ENCODE measurements around the gene TNFRSF1B. TPM values are rescaled to one million over a fixed set of nuclear protein-coding genes. Genes with fewer than 3 reads are reported as not detected.

Gene TNFRSF1B
- total and polyA plus RNA-seq, 9 of the 15 experiments (the other 6 are each of a cell fraction or from before 2014, with no cell fraction given), result 8.8 to 91.3 (median 36.0) TPM

DNA sequence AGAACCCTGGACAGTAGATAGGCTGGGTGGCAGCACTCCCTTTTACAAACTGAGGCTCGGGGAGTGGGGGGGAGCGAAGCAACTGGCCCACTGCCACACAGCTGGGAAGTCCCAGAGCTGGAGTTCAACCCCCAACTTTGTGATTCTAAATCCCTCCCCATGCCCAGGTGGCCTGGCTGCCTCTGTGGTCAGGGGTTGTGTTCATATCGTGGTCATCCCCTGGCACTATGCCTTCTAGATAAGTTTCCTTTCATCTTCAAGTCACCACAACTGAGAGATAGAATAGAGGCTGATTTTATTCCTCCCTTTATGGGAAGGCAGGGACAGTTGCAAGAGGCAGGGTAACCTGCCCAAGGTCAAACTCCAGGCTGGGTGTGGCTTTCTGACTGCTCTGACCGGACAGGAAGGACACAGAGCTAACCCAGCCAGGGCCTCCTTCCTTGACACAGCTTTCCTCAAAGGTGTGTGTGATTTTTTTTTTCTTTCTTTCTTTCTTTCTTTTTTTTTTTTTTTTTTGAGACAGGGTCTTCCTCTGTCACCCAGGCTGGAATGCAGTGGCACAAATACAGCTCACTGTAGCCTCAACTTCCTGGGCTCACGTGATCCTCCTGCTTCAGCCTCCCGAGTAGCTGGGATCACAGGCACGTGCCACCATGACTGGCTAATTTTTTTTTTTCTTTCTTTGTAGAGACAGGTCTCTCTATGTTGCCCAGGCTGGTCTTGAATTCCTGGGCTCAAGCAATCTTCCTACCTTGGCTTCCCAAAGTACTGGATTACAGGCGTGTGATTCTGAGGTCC is 18.4 kb upstream of the TNFRSF1B start (continued):
- TF ChIP-seq, protein P1, sequence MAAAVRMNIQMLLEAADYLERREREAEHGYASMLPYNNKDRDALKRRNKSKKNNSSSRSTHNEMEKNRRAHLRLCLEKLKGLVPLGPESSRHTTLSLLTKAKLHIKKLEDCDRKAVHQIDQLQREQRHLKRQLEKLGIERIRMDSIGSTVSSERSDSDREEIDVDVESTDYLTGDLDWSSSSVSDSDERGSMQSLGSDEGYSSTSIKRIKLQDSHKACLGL (CRISPR knock-in tag; IDR thresholded peaks at IDR 0.05; ENCODE audit: borderline replicate concordance, poor library complexity, severe bottlenecking), result no peak
- no peak for TF ChIP-seq FOXA1 (IDR thresholded peaks at IDR 0.05; ENCODE audit: borderline replicate concordance)
- TF ChIP-seq HDAC1 (IDR thresholded peaks at IDR 0.05), result no peak
- TF ChIP-seq CHD1 (IDR thresholded peaks at IDR 0.05; ENCODE audit: low read length), result no peak
- TF ChIP-seq ADNP (tag; IDR thresholded peaks at IDR 0.05), result no peak
- no peak for TF ChIP-seq ETV5 (CRISPR knock-in tag; IDR thresholded peaks at IDR 0.05; ENCODE audit: low read depth)
- TF ChIP-seq SAFB2 (IDR thresholded peaks at IDR 0.05; ENCODE audit: borderline replicate concordance, low read depth, low read length, severe bottlenecking), result no peak
- no peak for TF ChIP-seq ZNF445 (CRISPR knock-in tag; IDR thresholded peaks at IDR 0.05; ENCODE audit: low read depth)
- no peak for TF ChIP-seq ZNF695 (CRISPR knock-in tag; IDR thresholded peaks at IDR 0.05)
- TF ChIP-seq, protein P2, sequence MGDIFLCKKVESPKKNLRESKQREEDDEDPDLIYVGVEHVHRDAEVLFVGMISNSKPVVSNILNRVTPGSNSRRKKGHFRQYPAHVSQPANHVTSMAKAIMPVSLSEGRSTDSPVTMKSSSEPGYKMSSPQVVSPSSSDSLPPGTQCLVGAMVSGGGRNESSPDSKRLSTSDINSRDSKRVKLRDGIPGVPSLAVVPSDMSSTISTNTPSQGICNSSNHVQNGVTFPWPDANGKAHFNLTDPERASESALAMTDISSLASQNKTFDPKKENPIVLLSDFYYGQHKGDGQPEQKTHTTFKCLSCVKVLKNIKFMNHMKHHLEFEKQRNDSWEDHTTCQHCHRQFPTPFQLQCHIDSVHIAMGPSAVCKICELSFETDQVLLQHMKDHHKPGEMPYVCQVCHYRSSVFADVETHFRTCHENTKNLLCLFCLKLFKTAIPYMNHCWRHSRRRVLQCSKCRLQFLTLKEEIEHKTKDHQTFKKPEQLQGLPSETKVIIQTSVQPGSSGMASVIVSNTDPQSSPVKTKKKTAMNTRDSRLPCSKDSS (IDR thresholded peaks at IDR 0.05; ENCODE audit: low read depth, partially characterized antibody), result no peak
- TF ChIP-seq, protein P3, sequence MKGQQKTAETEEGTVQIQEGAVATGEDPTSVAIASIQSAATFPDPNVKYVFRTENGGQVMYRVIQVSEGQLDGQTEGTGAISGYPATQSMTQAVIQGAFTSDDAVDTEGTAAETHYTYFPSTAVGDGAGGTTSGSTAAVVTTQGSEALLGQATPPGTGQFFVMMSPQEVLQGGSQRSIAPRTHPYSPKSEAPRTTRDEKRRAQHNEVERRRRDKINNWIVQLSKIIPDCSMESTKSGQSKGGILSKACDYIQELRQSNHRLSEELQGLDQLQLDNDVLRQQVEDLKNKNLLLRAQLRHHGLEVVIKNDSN (CRISPR knock-in tag; IDR thresholded peaks at IDR 0.05), result 0 out of 2 replicates have a peak, but pooled peaks have one; percentile 41
- TF ChIP-seq TAF7 (tag; IDR thresholded peaks at IDR 0.05), result no peak
- TF ChIP-seq SRSF7 (optimal IDR thresholded peaks at IDR 0.05; ENCODE audit: low read depth, low read length), result no peak
- TF ChIP-seq, protein P4, sequence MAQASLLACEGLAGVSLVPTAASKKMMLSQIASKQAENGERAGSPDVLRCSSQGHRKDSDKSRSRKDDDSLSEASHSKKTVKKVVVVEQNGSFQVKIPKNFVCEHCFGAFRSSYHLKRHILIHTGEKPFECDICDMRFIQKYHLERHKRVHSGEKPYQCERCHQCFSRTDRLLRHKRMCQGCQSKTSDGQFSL (CRISPR knock-in tag; IDR thresholded peaks at IDR 0.05), result no peak
- TF ChIP-seq, protein P4 (tag; IDR thresholded peaks at IDR 0.05), result 0 out of 4 replicates have a peak, but pooled peaks of 1 of the 2 experiments have one; percentile 16
- TF ChIP-seq, protein P5, sequence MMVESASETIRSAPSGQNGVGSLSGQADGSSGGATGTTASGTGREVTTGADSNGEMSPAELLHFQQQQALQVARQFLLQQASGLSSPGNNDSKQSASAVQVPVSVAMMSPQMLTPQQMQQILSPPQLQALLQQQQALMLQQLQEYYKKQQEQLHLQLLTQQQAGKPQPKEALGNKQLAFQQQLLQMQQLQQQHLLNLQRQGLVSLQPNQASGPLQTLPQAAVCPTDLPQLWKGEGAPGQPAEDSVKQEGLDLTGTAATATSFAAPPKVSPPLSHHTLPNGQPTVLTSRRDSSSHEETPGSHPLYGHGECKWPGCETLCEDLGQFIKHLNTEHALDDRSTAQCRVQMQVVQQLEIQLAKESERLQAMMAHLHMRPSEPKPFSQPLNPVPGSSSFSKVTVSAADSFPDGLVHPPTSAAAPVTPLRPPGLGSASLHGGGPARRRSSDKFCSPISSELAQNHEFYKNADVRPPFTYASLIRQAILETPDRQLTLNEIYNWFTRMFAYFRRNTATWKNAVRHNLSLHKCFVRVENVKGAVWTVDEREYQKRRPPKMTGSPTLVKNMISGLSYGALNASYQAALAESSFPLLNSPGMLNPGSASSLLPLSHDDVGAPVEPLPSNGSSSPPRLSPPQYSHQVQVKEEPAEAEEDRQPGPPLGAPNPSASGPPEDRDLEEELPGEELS (CRISPR knock-in tag; IDR thresholded peaks at IDR 0.05; ENCODE audit: borderline replicate concordance), result no peak
- TF ChIP-seq, protein P6, sequence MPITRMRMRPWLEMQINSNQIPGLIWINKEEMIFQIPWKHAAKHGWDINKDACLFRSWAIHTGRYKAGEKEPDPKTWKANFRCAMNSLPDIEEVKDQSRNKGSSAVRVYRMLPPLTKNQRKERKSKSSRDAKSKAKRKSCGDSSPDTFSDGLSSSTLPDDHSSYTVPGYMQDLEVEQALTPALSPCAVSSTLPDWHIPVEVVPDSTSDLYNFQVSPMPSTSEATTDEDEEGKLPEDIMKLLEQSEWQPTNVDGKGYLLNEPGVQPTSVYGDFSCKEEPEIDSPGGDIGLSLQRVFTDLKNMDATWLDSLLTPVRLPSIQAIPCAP (CRISPR knock-in tag; IDR thresholded peaks at IDR 0.05; ENCODE audit: borderline replicate concordance), result no peak
- TF ChIP-seq ZFX (CRISPR knock-in tag; IDR thresholded peaks at IDR 0.05), result no peak
